Skeletal muscle satellite cell (primary cell): ENCODE measurements around the gene SAMD1.

Experiments
- H3K27me3 ChIP-seq: 2 replicates; pipeline ENCODE4 v1.7.0; 2013; ENCODE audit warnings: low read length; ENCODE audit not compliant: control insufficient read depth, insufficient read depth
- H3K36me3 ChIP-seq: 2 replicates; pipeline ENCODE4 v1.7.0; 2013; ENCODE audit warnings: mild to moderate bottlenecking, control low read depth, low read length; ENCODE audit not compliant: insufficient read depth
- H3K4me1 ChIP-seq: 2 replicates; pipeline ENCODE4 v1.7.0; 2013; ENCODE audit warnings: low read length; ENCODE audit not compliant: control insufficient read depth, insufficient read depth
- H3K4me2 ChIP-seq: 2 replicates; pipeline ENCODE4 v1.7.0; 2013; ENCODE audit warnings: mild to moderate bottlenecking, low read length
- H3K4me3 ChIP-seq: 2 replicates; pipeline ENCODE4 v1.7.0; 2013; ENCODE audit warnings: low read length
- H3K9ac ChIP-seq: 2 replicates; pipeline ENCODE4 v1.7.0; 2013; ENCODE audit warnings: mild to moderate bottlenecking, low read depth, low read length, moderate library complexity
- H3K9me3 ChIP-seq: replicated peaks from 2 replicates; pipeline ENCODE4 v1.7.0; 2013; ENCODE audit warnings: mild to moderate bottlenecking, control low read depth, low read length

SAMD1 gene

GRCh38 chr19:14097532-14098151 lies 7.1 kb upstream of the SAMD1 start:
- Histone ChIP-seq H3K9ac (no peak overlapping the region), H3K36me3 (peaks cover 42% of the 10 kb centered on the region), H3K4me3 (no peak overlapping the region), H3K4me1 (no peaks in the 10 kb centered on the region), H3K4me2 (no peak overlapping the region), H3K9me3 (peaks cover 9% of the 10 kb centered on the region), H3K27me3 (no peaks in the 10 kb centered on the region)

- peaks cover 9% of the 10 kb centered on the region for H3K9me3 ChIP-seq
- H3K4me1 ChIP-seq = peaks cover 7% of the 10 kb centered on the region
- H3K4me3 ChIP-seq = no peak overlapping the region
- peaks cover 34% of the 10 kb centered on the region for H3K36me3 ChIP-seq
- no peaks in the 10 kb centered on the region for H3K27me3 ChIP-seq
- H3K9ac ChIP-seq = no peak overlapping the region
- no peak overlapping the region for H3K4me2 ChIP-seq
Measured at GRCh38 chr19:14096272-14096992, 5.9 kb upstream of the SAMD1 start.

GRCh38 chr19:14094854-14095253 lies 4.3 kb upstream of the SAMD1 start:
- Histone ChIP-seq H3K4me3 (no peak overlapping the region), H3K4me2 (no peak overlapping the region), H3K27me3 (no peaks in the 10 kb centered on the region), H3K36me3 (peaks cover 23% of the 10 kb centered on the region), H3K4me1 (peaks cover 9% of the 10 kb centered on the region), H3K9me3 (peaks cover 9% of the 10 kb centered on the region), H3K9ac (no peak overlapping the region)

GRCh38 chr19:14093117-14093823 lies 2.7 kb upstream of the SAMD1 start:
- Histone ChIP-seq H3K27me3 (no peaks in the 10 kb centered on the region), H3K36me3 (peaks cover 28% of the 10 kb centered on the region), H3K4me3 (no peak overlapping the region), H3K9ac (no peak overlapping the region), H3K9me3 (peaks cover 9% of the 10 kb centered on the region), H3K4me2 (no peak overlapping the region), H3K4me1 (peaks cover 14% of the 10 kb centered on the region)

GRCh38 chr19:14091813-14092462 lies 1.4 kb upstream of the SAMD1 start:
- Histone ChIP-seq H3K4me1 (peaks cover 14% of the 10 kb centered on the region), H3K27me3 (no peaks in the 10 kb centered on the region), H3K4me2 (peak overlapping the region; percentile 100), H3K9me3 (peaks cover 9% of the 10 kb centered on the region), H3K36me3 (peaks cover 21% of the 10 kb centered on the region), H3K9ac (peak overlapping the region; percentile 90), H3K4me3 (peak overlapping the region; percentile 95)

GRCh38 chr19:14091081-14091812 lies 696 bp upstream of the SAMD1 start:
- Histone ChIP-seq H3K4me2 (peak overlapping the region; percentile 100), H3K9ac (peak overlapping the region; percentile 90), H3K4me3 (peak overlapping the region; percentile 95), H3K9me3 (peaks cover 9% of the 10 kb centered on the region), H3K27me3 (no peaks in the 10 kb centered on the region), H3K36me3 (peaks cover 17% of the 10 kb centered on the region), H3K4me1 (peaks cover 14% of the 10 kb centered on the region)

- Histone ChIP-seq H3K36me3 (peaks cover 17% of the 10 kb centered on the region), H3K9ac (peak overlapping the region; percentile 50), H3K27me3 (no peaks in the 10 kb centered on the region), H3K4me3 (peak overlapping the region; percentile 72), H3K9me3 (peaks cover 9% of the 10 kb centered on the region), H3K4me2 (peak overlapping the region; percentile 87), H3K4me1 (peaks cover 14% of the 10 kb centered on the region)
Measured at GRCh38 chr19:14089662-14090508, 666 bp downstream of the SAMD1 start.

- Histone ChIP-seq H3K4me2 (peak overlapping the region; percentile 87), H3K9ac (peak overlapping the region; percentile 45), H3K4me1 (peaks cover 14% of the 10 kb centered on the region), H3K36me3 (peaks cover 17% of the 10 kb centered on the region), H3K27me3 (no peaks in the 10 kb centered on the region), H3K4me3 (peak overlapping the region; percentile 72), H3K9me3 (peaks cover 9% of the 10 kb centered on the region)
Measured at GRCh38 chr19:14089412-14089661, 1.2 kb downstream of the SAMD1 start.

GRCh38 chr19:14088634-14089411 lies 1.7 kb downstream of the SAMD1 start:
- H3K4me3 ChIP-seq = peak overlapping the region; percentile 72

GRCh38 chr19:14086098-14086497 lies 4.5 kb downstream of the SAMD1 start:
- H3K4me3 ChIP-seq = no peak overlapping the region
- H3K36me3 ChIP-seq = peaks cover 14% of the 10 kb centered on the region
- H3K4me2 ChIP-seq = no peak overlapping the region
- no peaks in the 10 kb centered on the region for H3K27me3 ChIP-seq
- no peaks in the 10 kb centered on the region for H3K9me3 ChIP-seq
- H3K4me1 ChIP-seq = peaks cover 11% of the 10 kb centered on the region
- no peak overlapping the region for H3K9ac ChIP-seq

More at GRCh38 chr19:14088634-14089411, 1.7 kb downstream of the SAMD1 start:
- H3K9ac ChIP-seq = peak overlapping the region; percentile 45
- H3K4me2 ChIP-seq = peak overlapping the region; percentile 87
- H3K27me3 ChIP-seq = no peaks in the 10 kb centered on the region
- peaks cover 14% of the 10 kb centered on the region for H3K4me1 ChIP-seq
- H3K9me3 ChIP-seq = peaks cover 9% of the 10 kb centered on the region
- peaks cover 17% of the 10 kb centered on the region for H3K36me3 ChIP-seq
